Measurements from ENCODE around the gene POLR3H.

DNA sequence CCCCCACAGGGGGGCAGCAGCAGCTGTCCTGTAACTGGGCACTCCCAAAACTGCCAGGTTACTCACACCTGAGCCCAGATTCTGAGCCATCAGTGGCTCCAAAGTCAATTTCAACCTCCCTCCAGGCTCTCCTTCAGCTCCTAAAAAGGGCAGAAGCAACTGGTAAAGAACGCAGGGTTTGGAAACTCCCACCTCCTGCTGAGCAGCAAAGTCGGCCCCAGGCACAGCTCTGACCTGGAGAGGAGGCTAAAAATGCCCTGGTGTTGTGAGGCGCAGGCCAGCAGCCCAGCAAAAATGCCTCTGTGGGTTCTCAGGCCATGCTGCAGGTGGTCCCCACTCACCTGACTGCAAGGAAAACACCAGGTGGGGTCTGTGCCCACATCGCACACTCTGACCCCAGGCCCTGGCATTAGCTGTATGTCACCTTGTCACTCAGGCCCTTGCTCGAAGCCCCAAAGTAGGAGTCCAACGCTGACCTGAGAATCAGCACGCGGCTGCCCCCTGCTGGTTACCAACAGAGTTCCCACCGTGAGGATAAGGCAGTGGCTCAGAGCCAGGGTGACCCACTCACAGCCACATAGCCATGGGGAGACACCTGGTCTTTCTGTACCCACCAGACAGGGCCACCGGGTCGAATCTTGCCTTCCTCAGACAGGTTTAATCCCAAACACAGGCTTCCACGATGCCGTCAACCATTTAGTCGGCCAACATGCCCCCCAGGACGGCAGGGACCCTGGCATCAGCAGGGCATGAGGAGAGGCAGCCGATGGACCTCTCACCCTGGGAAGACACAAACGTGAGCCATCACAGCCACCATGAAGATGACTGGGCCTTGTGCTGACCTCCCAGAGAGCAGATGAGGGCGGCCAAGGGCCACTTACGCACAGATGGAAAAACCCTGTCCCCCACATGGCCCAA lies 11.1 kb downstream of the POLR3H start:
- TF ChIP-seq, protein P1, sequence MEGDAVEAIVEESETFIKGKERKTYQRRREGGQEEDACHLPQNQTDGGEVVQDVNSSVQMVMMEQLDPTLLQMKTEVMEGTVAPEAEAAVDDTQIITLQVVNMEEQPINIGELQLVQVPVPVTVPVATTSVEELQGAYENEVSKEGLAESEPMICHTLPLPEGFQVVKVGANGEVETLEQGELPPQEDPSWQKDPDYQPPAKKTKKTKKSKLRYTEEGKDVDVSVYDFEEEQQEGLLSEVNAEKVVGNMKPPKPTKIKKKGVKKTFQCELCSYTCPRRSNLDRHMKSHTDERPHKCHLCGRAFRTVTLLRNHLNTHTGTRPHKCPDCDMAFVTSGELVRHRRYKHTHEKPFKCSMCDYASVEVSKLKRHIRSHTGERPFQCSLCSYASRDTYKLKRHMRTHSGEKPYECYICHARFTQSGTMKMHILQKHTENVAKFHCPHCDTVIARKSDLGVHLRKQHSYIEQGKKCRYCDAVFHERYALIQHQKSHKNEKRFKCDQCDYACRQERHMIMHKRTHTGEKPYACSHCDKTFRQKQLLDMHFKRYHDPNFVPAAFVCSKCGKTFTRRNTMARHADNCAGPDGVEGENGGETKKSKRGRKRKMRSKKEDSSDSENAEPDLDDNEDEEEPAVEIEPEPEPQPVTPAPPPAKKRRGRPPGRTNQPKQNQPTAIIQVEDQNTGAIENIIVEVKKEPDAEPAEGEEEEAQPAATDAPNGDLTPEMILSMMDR (IDR thresholded peaks at IDR 0.05; ENCODE audit: insufficient read depth, low read length): peak; percentile 91
- TF ChIP-seq POLR2AphosphoS5 (IDR thresholded peaks at IDR 0.05; ENCODE audit: low read depth): peak; percentile 16; the same call in 1 of the 2 replicates
